ENCODE measurements around the gene CTPS2. TPM values are rescaled to one million over a fixed set of nuclear protein-coding genes. Genes with fewer than 3 reads are reported as not detected.

CTPS2 gene
- total RNA-seq, 1 experiment from 2014 or later: 25.0 TPM

GRCh38 chrX:16560173-16560572 is 152.3 kb downstream of the CTPS2 start:
- BruUV-seq (replicated peaks): no TSS peak
- POLR2A ChIA-PET (ENCODE audit: unreplicated experiment): no interaction called here
- Histone ChIP-seq H3K4me2 (ENCODE audit: low read length) (no peak overlapping the region), H3K9ac (ENCODE audit: low read length) (no peak overlapping the region), H3K27ac (ENCODE audit: low read length) (no peak overlapping the region), H3K4me1 (ENCODE audit: insufficient read depth, low read length) (no peaks in the 10 kb centered on the region), H3K27me3 (ENCODE audit: low read length) (no peaks in the 10 kb centered on the region), H3K79me2 (ENCODE audit: low read length) (no peaks in the 10 kb centered on the region), H2AFZ (ENCODE audit: low read length) (no peak overlapping the region), H3K9me2 (replicated peaks; ENCODE audit: low read length) (no peaks in the 10 kb centered on the region), H3K9me3 (ENCODE audit: low read length) (no peaks in the 10 kb centered on the region), H4K20me1 (ENCODE audit: low read length) (no peaks in the 10 kb centered on the region), H3F3A (ENCODE audit: low read length, unreplicated experiment) (no peaks in the 10 kb centered on the region), H3K4me3 (ENCODE audit: low read length) (no peak overlapping the region), H3K36me3 (ENCODE audit: low read depth, low read length) (no peaks in the 10 kb centered on the region)
- intact Hi-C loops (cut with micrococcal nuclease): no loop called here
- DNase-seq (no peak), ATAC-seq (no peak)
- TF ChIP-seq EZH2 (IDR thresholded peaks at IDR 0.05; ENCODE audit: low read length, unreplicated experiment) (no peak), EZH2phosphoT487 (IDR thresholded peaks at IDR 0.05; ENCODE audit: borderline replicate concordance, low read length) (no peak), CTCF (conservative IDR thresholded peaks at IDR 0.05; ENCODE audit: low read depth, low read length) (no peak)
- CTCF ChIA-PET: no interaction called here

- Histone ChIP-seq H3K36me3 (ENCODE audit: low read depth, low read length) (no peaks in the 10 kb centered on the region), H3K79me2 (ENCODE audit: low read length) (no peaks in the 10 kb centered on the region), H3K9me2 (replicated peaks; ENCODE audit: low read length) (no peaks in the 10 kb centered on the region), H3K9me3 (ENCODE audit: low read length) (no peaks in the 10 kb centered on the region), H3F3A (ENCODE audit: low read length, unreplicated experiment) (no peaks in the 10 kb centered on the region), H4K20me1 (ENCODE audit: low read length) (no peaks in the 10 kb centered on the region), H2AFZ (ENCODE audit: low read length) (no peak overlapping the region), H3K9ac (ENCODE audit: low read length) (no peak overlapping the region), H3K27ac (ENCODE audit: low read length) (no peak overlapping the region), H3K4me3 (ENCODE audit: low read length) (no peak overlapping the region), H3K4me1 (ENCODE audit: insufficient read depth, low read length) (no peaks in the 10 kb centered on the region), H3K4me2 (ENCODE audit: low read length) (no peak overlapping the region), H3K27me3 (ENCODE audit: low read length) (no peaks in the 10 kb centered on the region)
- no peak for TF ChIP-seq EZH2 (IDR thresholded peaks at IDR 0.05; ENCODE audit: low read length, unreplicated experiment)
- TF ChIP-seq CTCF (conservative IDR thresholded peaks at IDR 0.05; ENCODE audit: low read depth, low read length): no peak
- TF ChIP-seq EZH2phosphoT487 (IDR thresholded peaks at IDR 0.05; ENCODE audit: borderline replicate concordance, low read length): no peak
- POLR2A ChIA-PET (ENCODE audit: unreplicated experiment): no interaction called here
- BruUV-seq (replicated peaks): no TSS peak
- intact Hi-C loops (cut with micrococcal nuclease): no loop called here
- ATAC-seq (no peak), DNase-seq (no peak)
- CTCF ChIA-PET: no interaction called here
Measured at GRCh38 chrX:16559206-16559619, 153.3 kb downstream of the CTPS2 start.

GRCh38 chrX:16558489-16558888 is 154.0 kb downstream of the CTPS2 start:
- no peaks in the 10 kb centered on the region for H3K36me3 ChIP-seq (ENCODE audit: low read depth, low read length)
- POLR2A ChIA-PET (ENCODE audit: unreplicated experiment): no interaction called here
- DNase-seq: no peak
- no peaks in the 10 kb centered on the region for H3F3A ChIP-seq (ENCODE audit: low read length, unreplicated experiment)
- H3K27ac ChIP-seq (ENCODE audit: low read length): no peak overlapping the region
- BruUV-seq (replicated peaks): no TSS peak
- H3K4me2 ChIP-seq (ENCODE audit: low read length): no peak overlapping the region
- no peak overlapping the region for H3K4me3 ChIP-seq (ENCODE audit: low read length)
- CTCF ChIA-PET: no interaction called here
- intact Hi-C loops (cut with micrococcal nuclease): no loop called here
- H3K4me1 ChIP-seq (ENCODE audit: insufficient read depth, low read length): no peaks in the 10 kb centered on the region; the same call in 1 of the 2 replicates
- no peaks in the 10 kb centered on the region for H3K27me3 ChIP-seq (ENCODE audit: low read length)
- no peak for ATAC-seq
- no peaks in the 10 kb centered on the region for H3K79me2 ChIP-seq (ENCODE audit: low read length)
- no peak for TF ChIP-seq EZH2phosphoT487 (IDR thresholded peaks at IDR 0.05; ENCODE audit: borderline replicate concordance, low read length)
- no peaks in the 10 kb centered on the region for H3K9me3 ChIP-seq (ENCODE audit: low read length)
- no peaks in the 10 kb centered on the region for H3K9me2 ChIP-seq (replicated peaks; ENCODE audit: low read length)
- no peak overlapping the region for H2AFZ ChIP-seq (ENCODE audit: low read length)
- H3K9ac ChIP-seq (ENCODE audit: low read length): no peak overlapping the region
- no peaks in the 10 kb centered on the region for H4K20me1 ChIP-seq (ENCODE audit: low read length)
